Suprapubic skin (tissue), 4 donors: ENCODE data around the gene ILF2.

Source experiments
- CTCF ChIP-seq, 2 donors: fragments of 200-600 bp in 1 of 2; fragments of 450-650 bp in 1 of 2; sonication (generic) in 1 of 2; IDR thresholded peaks; one replicate each; pipeline ENCODE4 v1.5.1; 2016 to 2019; ENCODE audit warnings: antibody characterized with exemption in 2 of 2, mild to moderate bottlenecking in 1 of 2, moderate library complexity in 1 of 2
- EP300 ChIP-seq: sonication (generic); formaldehyde crosslinking; IDR thresholded peaks from one replicate; pipeline ENCODE4 v1.6.1; 2017; ENCODE audit warnings: antibody characterized with exemption
- POLR2A ChIP-seq, 2 donors: fragments of 450-650 bp; IDR thresholded peaks; one replicate each; pipeline ENCODE4 v1.6.1; 2017; ENCODE audit warnings: antibody characterized with exemption in 2 of 2, mild to moderate bottlenecking in 2 of 2, moderate library complexity in 2 of 2
- POLR2AphosphoS5 ChIP-seq, 3 donors: sonication (generic); formaldehyde crosslinking; IDR thresholded peaks; one replicate each; pipeline ENCODE4 v1.6.1; 2017; ENCODE audit warnings: antibody characterized with exemption in 3 of 3

- TF ChIP-seq CTCF (IDR thresholded peaks at IDR 0.05) (no peak), POLR2A (IDR thresholded peaks at IDR 0.05) (no peak), POLR2AphosphoS5 (IDR thresholded peaks at IDR 0.05) (no peak), EP300 (no peak)
Observed at GRCh38 chr1:153680120-153680403, 9.3 kb upstream of the ILF2 start.
